ENCODE results near the gene UNC45A. TPM values are rescaled to one million over a fixed set of nuclear protein-coding genes. Genes with fewer than 3 reads are reported as not detected.

Gene UNC45A
- total RNA-seq, 2 donors from 2014 or later: 52.2 to 70.1 TPM

DNA sequence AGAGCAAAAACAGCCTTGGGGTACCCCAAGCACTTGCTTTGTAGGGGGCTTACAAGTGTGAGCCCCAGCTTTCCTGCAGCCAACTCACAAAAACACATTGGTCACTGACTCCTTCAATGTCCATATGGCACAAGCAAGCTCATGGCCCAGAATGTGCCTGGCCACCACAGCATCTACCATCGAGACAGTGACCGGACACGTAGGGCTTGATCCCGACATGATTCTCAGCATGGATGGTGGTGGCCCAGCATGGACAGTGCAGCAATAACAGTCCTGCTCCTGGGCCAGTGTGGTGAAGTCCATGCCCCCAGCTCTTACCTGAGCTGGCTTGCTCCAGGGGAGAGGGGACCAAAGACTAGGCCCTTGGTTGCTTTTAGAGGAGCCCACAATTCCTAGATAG, 6.0 kb downstream of the UNC45A start:
- Histone ChIP-seq H3K36me3 (peaks cover 29 to 33% of the 10 kb centered on the region in 2 donors), H3K27me3 (replicated peaks; ENCODE audit: insufficient read depth) (no peaks in the 10 kb centered on the region), H3K4me1 (replicated peaks) (peaks cover 6% of the 10 kb centered on the region), H3K27ac (no peak overlapping the region), H3K9me3 (no peaks in the 10 kb centered on the region), H3K4me3 (no peak overlapping the region)
- WGBS: 90% methylated on average over 4 of the region's 4 CpGs
- TF ChIP-seq POLR2AphosphoS5 (IDR thresholded peaks at IDR 0.05) (no peak), POLR2A (IDR thresholded peaks at IDR 0.05) (no peak)
- TF ChIP-seq, protein P1, sequence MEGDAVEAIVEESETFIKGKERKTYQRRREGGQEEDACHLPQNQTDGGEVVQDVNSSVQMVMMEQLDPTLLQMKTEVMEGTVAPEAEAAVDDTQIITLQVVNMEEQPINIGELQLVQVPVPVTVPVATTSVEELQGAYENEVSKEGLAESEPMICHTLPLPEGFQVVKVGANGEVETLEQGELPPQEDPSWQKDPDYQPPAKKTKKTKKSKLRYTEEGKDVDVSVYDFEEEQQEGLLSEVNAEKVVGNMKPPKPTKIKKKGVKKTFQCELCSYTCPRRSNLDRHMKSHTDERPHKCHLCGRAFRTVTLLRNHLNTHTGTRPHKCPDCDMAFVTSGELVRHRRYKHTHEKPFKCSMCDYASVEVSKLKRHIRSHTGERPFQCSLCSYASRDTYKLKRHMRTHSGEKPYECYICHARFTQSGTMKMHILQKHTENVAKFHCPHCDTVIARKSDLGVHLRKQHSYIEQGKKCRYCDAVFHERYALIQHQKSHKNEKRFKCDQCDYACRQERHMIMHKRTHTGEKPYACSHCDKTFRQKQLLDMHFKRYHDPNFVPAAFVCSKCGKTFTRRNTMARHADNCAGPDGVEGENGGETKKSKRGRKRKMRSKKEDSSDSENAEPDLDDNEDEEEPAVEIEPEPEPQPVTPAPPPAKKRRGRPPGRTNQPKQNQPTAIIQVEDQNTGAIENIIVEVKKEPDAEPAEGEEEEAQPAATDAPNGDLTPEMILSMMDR (IDR thresholded peaks at IDR 0.05): no peak
- DNase-seq (ENCODE audit: low spot score): no peak
- intact Hi-C loops (cut with DNase I): no loop called here

DNA sequence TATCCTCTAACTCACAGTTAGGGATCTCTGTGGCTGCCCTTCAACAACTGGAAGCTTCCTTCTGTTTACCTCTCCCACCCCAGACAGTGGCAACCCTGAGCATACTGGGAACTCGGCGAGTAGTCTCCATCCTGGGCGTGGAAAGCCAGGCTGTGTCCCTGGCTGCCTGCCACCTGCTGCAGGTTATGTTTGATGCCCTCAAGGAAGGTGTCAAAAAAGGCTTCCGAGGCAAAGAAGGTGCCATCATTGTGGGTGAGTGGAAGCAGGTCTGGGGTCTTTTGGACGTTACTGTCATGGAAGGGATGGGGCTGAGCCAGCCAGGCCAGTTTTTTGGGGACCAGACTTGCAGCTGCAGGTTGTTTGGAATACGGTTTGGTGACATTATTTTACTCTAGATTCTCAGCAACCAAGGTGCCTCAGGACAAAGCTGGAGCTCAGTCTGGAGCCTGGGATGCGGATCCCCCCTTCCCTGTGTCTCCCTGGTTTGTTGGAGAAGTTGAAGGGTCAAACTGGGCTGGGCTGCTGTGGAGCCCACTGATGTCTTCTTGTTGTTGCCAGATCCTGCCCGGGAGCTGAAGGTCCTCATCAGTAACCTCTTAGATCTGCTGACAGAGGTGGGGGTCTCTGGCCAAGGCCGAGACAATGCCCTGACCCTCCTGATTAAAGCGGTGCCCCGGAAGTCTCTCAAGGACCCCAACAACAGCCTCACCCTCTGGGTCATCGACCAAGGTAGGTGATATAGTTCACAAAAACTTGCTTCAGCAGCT, 7.5 kb downstream of the UNC45A start:
- intact Hi-C loops (cut with DNase I): no loop called here
- H3K27me3 ChIP-seq (replicated peaks; ENCODE audit: insufficient read depth): no peaks in the 10 kb centered on the region
- no peak overlapping the region for H3K27ac ChIP-seq
- H3K4me3 ChIP-seq: no peak overlapping the region
- 83% methylated on average over 12 of the region's 12 CpGs for WGBS
- no peaks in the 10 kb centered on the region for H3K9me3 ChIP-seq
- H3K4me1 ChIP-seq (replicated peaks): no peaks in the 10 kb centered on the region
- TF ChIP-seq, protein P1 (IDR thresholded peaks at IDR 0.05): no peak
- TF ChIP-seq POLR2AphosphoS5 (IDR thresholded peaks at IDR 0.05) (no peak), POLR2A (IDR thresholded peaks at IDR 0.05) (no peak)
- peaks cover 33% of the 10 kb centered on the region in 2 donors for H3K36me3 ChIP-seq
- DNase-seq (ENCODE audit: low spot score): no peak

DNA sequence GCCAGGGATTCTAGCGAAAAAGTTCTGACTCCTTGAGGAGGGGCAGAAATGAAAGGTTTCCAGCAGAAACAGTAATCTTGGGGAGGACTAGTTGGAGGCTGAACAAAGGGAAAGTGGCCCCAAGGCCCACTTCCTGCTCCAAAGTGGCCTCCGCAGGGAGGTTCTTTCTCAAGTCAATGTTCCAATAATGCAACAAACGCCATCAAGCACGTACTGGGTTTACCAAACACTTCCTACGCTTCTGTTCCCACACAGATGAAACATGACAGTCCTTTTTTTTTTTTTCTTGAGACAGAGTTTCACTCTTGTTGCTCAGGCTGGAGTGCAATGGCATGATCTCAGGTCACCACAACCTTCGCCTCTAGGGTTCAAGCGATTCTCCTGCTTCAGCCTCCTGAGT, 10.0 kb downstream of the UNC45A start:
- Histone ChIP-seq H3K27ac (no peak overlapping the region), H3K4me1 (replicated peaks) (no peaks in the 10 kb centered on the region), H3K36me3 (peaks cover 31 to 33% of the 10 kb centered on the region in 2 donors), H3K9me3 (no peaks in the 10 kb centered on the region), H3K27me3 (replicated peaks; ENCODE audit: insufficient read depth) (no peaks in the 10 kb centered on the region), H3K4me3 (no peak overlapping the region)
- TF ChIP-seq POLR2A (IDR thresholded peaks at IDR 0.05) (no peak), POLR2AphosphoS5 (IDR thresholded peaks at IDR 0.05) (no peak)
- TF ChIP-seq, protein P1 (IDR thresholded peaks at IDR 0.05): no peak
- 97% methylated on average over 7 of the region's 7 CpGs for WGBS
- intact Hi-C loops (cut with DNase I): no loop called here
- no peak for DNase-seq (ENCODE audit: low spot score)

DNA sequence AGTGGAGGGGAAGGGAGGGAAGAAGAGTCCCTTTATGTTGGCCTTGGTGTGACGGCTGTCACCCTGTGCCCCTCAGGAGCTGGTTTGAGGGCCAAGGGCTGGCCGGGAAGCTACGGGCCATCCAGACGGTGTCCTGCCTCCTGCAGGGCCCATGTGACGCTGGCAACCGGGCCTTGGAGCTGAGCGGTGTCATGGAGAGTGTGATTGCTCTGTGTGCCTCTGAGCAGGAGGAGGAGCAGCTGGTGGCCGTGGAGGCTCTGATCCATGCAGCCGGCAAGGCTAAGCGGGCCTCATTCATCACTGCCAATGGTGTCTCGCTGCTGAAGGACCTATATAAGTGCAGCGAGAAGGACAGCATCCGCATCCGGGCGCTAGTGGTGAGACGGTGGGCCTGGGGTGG, 11.5 kb downstream of the UNC45A start:
- H3K36me3 ChIP-seq: peaks cover 20 to 23% of the 10 kb centered on the region in 2 donors
- no peaks in the 10 kb centered on the region for H3K9me3 ChIP-seq
- no peak for DNase-seq (ENCODE audit: low spot score)
- TF ChIP-seq POLR2A (IDR thresholded peaks at IDR 0.05) (no peak), POLR2AphosphoS5 (IDR thresholded peaks at IDR 0.05) (no peak)
- TF ChIP-seq, protein P1 (IDR thresholded peaks at IDR 0.05): no peak
- no peak overlapping the region for H3K4me3 ChIP-seq
- H3K27me3 ChIP-seq (replicated peaks; ENCODE audit: insufficient read depth): no peaks in the 10 kb centered on the region
- no peaks in the 10 kb centered on the region for H3K4me1 ChIP-seq (replicated peaks)
- H3K27ac ChIP-seq: no peak overlapping the region
- WGBS: 87% methylated on average over 16 of the region's 16 CpGs
- intact Hi-C loops (cut with DNase I): no loop called here

Data from prostate gland (tissue), 2 donors.